HG02798 (cell line): Measurements from ENCODE around the gene FAM13A.

Source experiments
- ATAC-seq: cut with Tn5 transposase; IDR thresholded peaks from one replicate; pipeline ENCODE4 v1.9.1; 2021; ENCODE audit warnings: mild to moderate bottlenecking; ENCODE audit not compliant: unreplicated experiment, poor library complexity

FAM13A gene

GRCh38 chr4:88794087-88794690 lies 262.8 kb downstream of the FAM13A start:
- ATAC-seq, result no peak

GRCh38 chr4:88793475-88793874 lies 263.5 kb downstream of the FAM13A start:
- peak; percentile 71 for ATAC-seq

DNA sequence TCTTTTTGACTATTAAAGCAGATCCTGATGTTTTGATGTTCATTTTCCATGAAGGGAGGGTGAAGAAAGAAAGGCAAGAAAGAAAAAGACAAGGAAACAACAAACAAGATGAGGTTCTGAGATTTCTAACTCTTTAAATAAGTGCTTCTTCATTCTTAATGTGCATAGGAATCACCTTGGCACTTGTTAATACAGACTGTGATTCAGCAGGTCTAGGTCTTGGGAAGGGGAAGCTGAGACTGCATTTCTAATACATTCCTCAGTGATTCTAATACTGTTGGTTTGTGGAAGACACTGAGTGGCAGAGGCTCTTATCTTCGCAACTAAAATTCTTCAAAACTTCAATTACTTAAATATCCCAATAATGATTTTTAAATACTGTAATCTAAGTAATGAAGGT lies 264.2 kb downstream of the FAM13A start:
- no peak for ATAC-seq

GRCh38 chr4:88792268-88792781 lies 264.7 kb downstream of the FAM13A start:
- peak; percentile 83 for ATAC-seq

- ATAC-seq, result no peak
Measured at GRCh38 chr4:88791274-88791673, 265.7 kb downstream of the FAM13A start.

- ATAC-seq, result no peak
Measured at GRCh38 chr4:88788895-88789294, 268.1 kb downstream of the FAM13A start.

GRCh38 chr4:88788424-88788823 lies 268.6 kb downstream of the FAM13A start:
- no peak for ATAC-seq

- ATAC-seq, result no peak
Measured at GRCh38 chr4:88786011-88786410, 271.0 kb downstream of the FAM13A start.

DNA sequence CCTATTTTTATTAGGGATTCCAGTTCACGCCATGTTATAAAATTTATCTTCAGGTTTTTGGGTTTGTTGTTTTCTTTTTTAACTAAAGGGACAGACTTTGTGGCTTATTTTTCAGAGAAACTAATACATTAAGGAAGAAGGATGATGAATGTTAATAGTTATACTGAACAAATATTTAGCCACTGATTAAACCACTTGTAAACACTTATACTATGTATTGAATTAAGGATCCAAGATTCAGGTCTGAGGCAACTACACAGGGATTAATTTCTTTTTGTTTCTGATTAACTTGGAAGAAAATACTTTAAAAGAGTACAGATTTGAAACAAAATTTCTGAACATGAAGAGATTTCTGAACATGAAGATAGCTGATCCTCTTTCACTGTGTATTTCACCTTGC lies 276.6 kb downstream of the FAM13A start:
- no peak for ATAC-seq

DNA sequence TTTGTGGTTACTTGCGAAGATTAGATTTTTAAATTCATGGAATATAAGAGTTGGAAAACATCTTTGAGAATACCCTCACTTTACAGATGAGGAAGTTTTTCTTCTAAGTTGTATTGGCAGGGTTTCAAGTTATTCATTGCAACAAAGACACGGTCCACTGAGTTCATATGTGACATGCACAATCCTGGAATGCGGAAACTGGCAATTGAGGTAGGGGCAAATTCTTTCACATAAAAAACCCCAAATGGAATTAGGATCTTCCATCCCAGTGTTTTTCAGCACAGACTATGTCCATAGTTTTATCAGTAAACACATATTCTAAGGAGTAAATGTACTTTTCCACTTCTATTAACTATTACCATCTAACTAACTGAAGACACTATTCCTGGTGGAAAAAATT lies 277.6 kb downstream of the FAM13A start:
- ATAC-seq, result no peak

GRCh38 chr4:88775529-88775928 lies 281.5 kb downstream of the FAM13A start:
- peak; percentile 78 for ATAC-seq

- no peak for ATAC-seq
Measured at GRCh38 chr4:88775026-88775425, 282.0 kb downstream of the FAM13A start.

GRCh38 chr4:88771883-88772450 lies 285.0 kb downstream of the FAM13A start:
- no peak for ATAC-seq

DNA sequence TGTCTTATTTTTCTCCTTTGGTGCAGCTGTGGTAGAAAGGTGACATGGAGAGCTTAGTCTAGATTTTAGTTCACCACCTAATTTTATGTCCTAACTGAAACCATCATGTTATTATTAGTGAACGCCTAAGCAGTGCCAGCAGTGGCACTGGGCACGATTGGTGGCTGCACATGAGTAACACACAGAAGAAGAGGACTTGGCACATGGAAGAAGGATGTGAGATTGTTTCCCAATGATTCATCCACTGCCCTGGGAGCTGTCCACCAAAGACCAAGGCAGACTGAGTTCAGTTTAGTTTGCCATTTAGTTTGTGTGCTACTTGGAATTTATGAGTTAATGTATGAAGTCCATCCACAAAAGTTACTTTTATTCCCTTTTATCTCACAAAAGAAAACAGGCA lies 291.3 kb downstream of the FAM13A start:
- ATAC-seq, result no peak

GRCh38 chr4:88763075-88763474 lies 293.9 kb downstream of the FAM13A start:
- ATAC-seq, result no peak

DNA sequence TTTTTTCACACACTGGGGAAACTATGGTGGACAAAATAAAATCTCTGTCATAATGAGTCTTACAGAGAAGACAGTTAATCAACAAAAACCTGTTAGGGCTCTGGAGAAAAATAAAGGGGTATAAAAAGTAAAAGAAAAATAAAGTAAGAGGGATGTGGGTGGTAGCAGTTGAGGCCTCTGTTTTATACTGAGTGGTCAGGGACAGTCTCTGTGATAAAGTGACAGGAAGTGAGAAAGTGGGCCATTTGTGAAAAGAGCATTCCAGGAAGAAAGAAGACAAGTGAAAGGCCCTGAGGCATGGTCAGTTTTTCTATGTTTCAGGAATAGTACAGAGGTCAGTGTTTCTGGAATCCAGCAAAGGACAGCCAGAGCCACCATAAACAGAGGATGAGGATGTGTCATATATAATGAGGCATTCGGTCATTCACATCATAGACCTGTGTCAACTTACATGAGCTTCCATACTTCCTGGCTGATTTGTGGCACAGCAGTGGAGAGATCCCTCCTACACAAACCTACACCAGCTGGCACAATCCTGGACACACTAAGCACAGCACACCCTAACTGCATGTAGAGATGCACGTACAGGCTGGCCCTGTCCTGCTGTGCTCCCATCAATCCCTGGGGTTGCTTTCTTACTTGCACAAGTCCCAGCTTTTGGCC lies 295.0 kb downstream of the FAM13A start:
- ATAC-seq, result no peak

GRCh38 chr4:88761342-88761741 lies 295.6 kb downstream of the FAM13A start:
- ATAC-seq, result no peak

DNA sequence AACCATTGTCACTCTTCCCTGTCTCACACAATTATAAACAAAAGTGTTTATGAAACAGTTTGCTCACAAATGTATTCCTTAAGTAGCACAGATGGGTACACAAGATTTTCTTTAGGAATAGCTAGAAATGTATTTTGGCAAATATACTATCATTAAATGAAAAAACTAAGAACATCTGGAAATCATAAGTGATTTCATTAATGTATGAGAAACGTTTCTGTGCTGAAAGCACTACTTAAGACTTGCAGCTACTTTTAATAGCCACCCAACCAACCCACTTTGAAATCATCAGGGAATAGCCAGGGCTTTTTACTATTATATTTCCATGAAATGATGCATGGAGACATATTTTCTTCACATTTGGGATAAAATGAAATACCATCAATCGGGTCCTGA lies 297.1 kb downstream of the FAM13A start:
- no peak for ATAC-seq

- ATAC-seq, result no peak
Measured at GRCh38 chr4:88759039-88759894, 297.7 kb downstream of the FAM13A start.

DNA sequence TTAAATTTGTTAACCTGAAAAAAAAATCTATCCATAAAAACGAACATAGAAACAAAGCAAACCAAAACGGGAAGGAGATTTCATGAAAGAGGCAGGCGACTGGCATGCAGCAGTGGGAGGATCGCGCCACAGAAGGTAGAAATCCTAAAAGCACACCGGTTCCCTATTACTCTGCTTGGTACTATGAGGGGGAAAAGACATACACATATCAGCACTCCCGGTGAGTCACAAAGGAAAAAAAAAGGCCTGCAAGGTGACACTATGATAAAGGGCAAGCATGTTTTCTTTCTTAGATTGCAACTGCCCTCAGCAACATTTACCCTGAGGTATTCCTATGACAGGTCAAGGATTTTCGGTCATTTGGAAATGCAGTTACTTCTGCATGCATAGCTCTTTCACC lies 298.7 kb downstream of the FAM13A start:
- no peak for ATAC-seq

DNA sequence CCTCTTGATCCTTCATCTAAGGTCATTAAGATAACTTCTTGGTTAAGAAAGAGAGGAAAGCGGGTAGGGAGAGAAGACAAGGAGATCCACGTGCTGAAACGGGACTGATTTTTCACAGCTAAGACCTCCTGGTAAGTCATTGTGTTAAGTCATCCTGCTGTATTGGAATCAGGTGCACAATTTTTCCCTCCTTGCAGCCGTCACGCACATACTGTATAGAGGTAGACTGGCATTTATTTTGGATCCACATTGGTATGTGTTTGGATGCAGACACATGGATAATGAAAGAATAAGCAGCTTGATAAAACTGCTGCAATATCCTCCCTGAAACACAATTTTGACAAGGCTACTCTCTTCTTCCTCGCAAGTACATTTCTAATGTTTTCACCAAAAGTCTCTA lies 299.2 kb downstream of the FAM13A start:
- ATAC-seq, result no peak
